ELR (cell line): ENCODE results near the gene TFCP2L1.
"Not testable (repeated sequence)": the region's sequence is repeated elsewhere in the genome, so short reads cannot be mapped to it uniquely, and the experiment has no call there.

ENCODE experiments used
- DNase-seq: peaks from one replicate; pipeline ENCODE4 v3.0.0-alpha.2; 2015; ENCODE audit warnings: low read depth

The TFCP2L1 gene

GRCh38 chr2:121295911-121296650 is 11.1 kb upstream of the TFCP2L1 start:
- DNase-seq: no peak

GRCh38 chr2:121294881-121295840 is 10.2 kb upstream of the TFCP2L1 start:
- DNase-seq: no peak

GRCh38 chr2:121293450-121294325 is 8.7 kb upstream of the TFCP2L1 start:
- DNase-seq: no peak

- DNase-seq: no peak
Observed at GRCh38 chr2:121291251-121291580, 6.2 kb upstream of the TFCP2L1 start.

GRCh38 chr2:121289271-121289670 is 4.3 kb upstream of the TFCP2L1 start:
- DNase-seq: no peak

GRCh38 chr2:121288454-121289231 is 3.6 kb upstream of the TFCP2L1 start:
- no peak for DNase-seq

- DNase-seq: no peak
Observed at GRCh38 chr2:121287956-121288355, 3.0 kb upstream of the TFCP2L1 start.

GRCh38 chr2:121287146-121287798 is 2.3 kb upstream of the TFCP2L1 start:
- no peak for DNase-seq

- no peak for DNase-seq
Observed at GRCh38 chr2:121286506-121286905, 1.5 kb upstream of the TFCP2L1 start.

GRCh38 chr2:121285926-121286325 is 924 bp upstream of the TFCP2L1 start:
- no peak for DNase-seq

GRCh38 chr2:121283670-121284462 is 1.1 kb downstream of the TFCP2L1 start:
- DNase-seq: peak; percentile 15

GRCh38 chr2:121282800-121283385 is 2.1 kb downstream of the TFCP2L1 start:
- DNase-seq: no peak

- no peak for DNase-seq
Observed at GRCh38 chr2:121281694-121282093, 3.3 kb downstream of the TFCP2L1 start.

GRCh38 chr2:121281107-121281506 is 3.9 kb downstream of the TFCP2L1 start:
- DNase-seq: no peak

- DNase-seq: no peak
Observed at GRCh38 chr2:121279476-121280220, 5.4 kb downstream of the TFCP2L1 start.

GRCh38 chr2:121276341-121276740 is 8.7 kb downstream of the TFCP2L1 start:
- no peak for DNase-seq

- DNase-seq: no peak
Observed at GRCh38 chr2:121273116-121273515, 11.9 kb downstream of the TFCP2L1 start.

- DNase-seq: no peak
Observed at GRCh38 chr2:121272596-121272995, 12.4 kb downstream of the TFCP2L1 start.

- DNase-seq: not testable (repeated sequence)
Observed at GRCh38 chr2:121269436-121269835, 15.6 kb downstream of the TFCP2L1 start.
